Naive thymus-derived CD8-positive, alpha-beta T cell (primary cell): Measurements from ENCODE around the gene HHIPL1. TPM values are rescaled to one million over a fixed set of nuclear protein-coding genes. Genes with fewer than 3 reads are reported as not detected.

Experiments
- ATAC-seq, 2 donors: fragments of 150-1000 bp; cut with Tn5 transposase in 1 of 2; sonication (Bioruptor Pico), chemical (Tn5 transposase) in 1 of 2; 1 replicate in 1 of 2; 2 replicates in 1 of 2; pipeline ENCODE4 v1.10.0; 2021; ENCODE audit warnings: mild to moderate bottlenecking in 2 of 2, moderate library complexity in 2 of 2
- POLR2A ChIA-PET: fragments of 350-600 bp; sonication (Branson Sonifier 250); formaldehyde crosslinking; loops from one replicate; lab custom pipeline; 2021; ENCODE audit warnings: antibody characterized with exemption; lab: Charles Lee
- DNase-seq, 10 donors: peaks; one replicate each; pipeline versions ENCODE4 v3.0.0 to v3.0.0-alpha.2; 2020 to 2022
- H3K27ac Mint-ChIP-seq, 10 donors: one replicate each; pipeline ENCODE4 v1.8.0; 2020 to 2022; ENCODE audit warnings: mild to moderate bottlenecking in 10 of 10, mixed read lengths in 10 of 10, moderate library complexity in 4 of 10, inconsistent platforms in 1 of 10
- H3K27me3 Mint-ChIP-seq, 5 donors: one replicate each; pipeline ENCODE4 v1.8.0; 2021 to 2022; ENCODE audit warnings: mixed read lengths in 5 of 5
- H3K36me3 Mint-ChIP-seq, 3 donors: one replicate each; pipeline ENCODE4 v1.8.0; 2020 to 2022; ENCODE audit warnings: mixed read lengths in 3 of 3, mild to moderate bottlenecking in 2 of 3, inconsistent platforms in 1 of 3
- H3K4me1 Mint-ChIP-seq, 4 donors: one replicate each; pipeline ENCODE4 v1.8.0; 2021 to 2022; ENCODE audit warnings: mixed read lengths in 4 of 4
- H3K4me3 Mint-ChIP-seq, 10 donors: one replicate each; pipeline ENCODE4 v1.8.0; 2020 to 2022; ENCODE audit warnings: mild to moderate bottlenecking in 10 of 10, mixed read lengths in 10 of 10, moderate library complexity in 6 of 10, inconsistent platforms in 1 of 10
- H3K9me3 Mint-ChIP-seq, 9 donors: one replicate each; pipeline ENCODE4 v1.8.0; 2020 to 2022; ENCODE audit warnings: mixed read lengths in 9 of 9, mild to moderate bottlenecking in 3 of 9, inconsistent platforms in 1 of 9, moderate library complexity in 1 of 9
- polyA plus RNA-seq, 3 donors: library from polyadenylated mRNA; unstranded; fragments of 300-500 nt; fragmentation: Illumina TruSeq; gene quantifications; one replicate each; pipeline ENCODE4 v1.2.3, GENCODE V29; 2021
- total RNA-seq, 8 experiments: library from RNA in 2 of 8; stranded (reverse) in 2 of 8; gene quantifications; one replicate each; pipeline ENCODE4 v1.2.3 and lab custom pipeline; 2021 to 2026

Gene HHIPL1
- total and polyA plus RNA-seq, 5 experiments from 2014 or later: 0.34 to 0.36 TPM; not detected in 3

GRCh38 chr14:99668307-99669295 is 23.7 kb downstream of the HHIPL1 start:
- no peak overlapping the region for H3K4me3 Mint-ChIP-seq
- POLR2A ChIA-PET: no interaction called here
- H3K27ac Mint-ChIP-seq: peak overlapping the region in 2 of 10 donors; percentile 30 to 48
- no peaks in the 10 kb centered on the region for H3K9me3 Mint-ChIP-seq
- no peaks in the 10 kb centered on the region for H3K36me3 Mint-ChIP-seq
- peaks cover 4 to 43% (median 16%) of the 10 kb centered on the region in 5 donors for H3K27me3 Mint-ChIP-seq
- ATAC-seq (no peak), DNase-seq (no peak)
- peaks cover 0 to 7% (median 3%) of the 10 kb centered on the region in 4 donors for H3K4me1 Mint-ChIP-seq

DNA sequence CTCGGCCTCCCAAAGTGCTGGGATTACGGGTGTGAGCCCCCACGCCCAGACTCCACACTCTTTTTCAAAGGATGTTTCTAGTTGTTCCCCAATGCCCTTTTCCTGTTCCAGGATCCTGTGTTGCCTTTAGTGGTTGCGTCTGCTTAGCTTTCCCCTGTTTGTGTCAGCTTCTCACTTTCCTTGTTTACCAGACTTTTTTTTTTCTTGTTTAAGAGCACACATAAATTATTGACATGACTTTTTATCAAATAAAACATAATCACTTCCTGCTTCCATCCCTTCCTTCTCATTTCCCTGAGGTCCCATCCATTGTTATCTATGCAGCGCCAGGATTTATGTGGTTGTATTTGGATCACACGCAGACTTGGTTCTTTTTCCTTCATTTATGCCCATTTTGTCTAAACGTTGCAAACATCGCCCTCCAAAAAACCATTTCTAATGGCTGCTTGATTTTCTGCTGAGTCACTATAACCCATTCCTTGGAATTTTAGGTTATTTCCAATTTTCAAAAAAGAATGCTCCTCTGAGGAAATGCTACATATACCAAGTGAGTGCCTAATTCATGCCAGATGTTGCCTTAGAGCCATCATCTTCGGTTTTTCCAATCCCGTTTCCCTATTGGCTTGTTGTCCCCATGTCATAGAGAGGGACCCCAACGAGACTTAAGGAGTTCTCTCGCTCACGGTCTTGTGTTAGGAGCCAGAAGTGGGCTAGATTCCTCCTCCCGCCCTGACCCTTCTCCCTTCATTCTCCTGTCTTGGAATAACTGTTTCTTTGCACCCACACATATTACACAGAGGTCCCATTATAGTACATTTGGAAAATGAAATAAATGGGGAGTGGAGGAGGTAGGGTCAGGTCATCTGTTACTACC is 25.7 kb downstream of the HHIPL1 start:
- H3K27me3 Mint-ChIP-seq: peaks cover 6 to 40% (median 16%) of the 10 kb centered on the region in 5 donors
- H3K4me3 Mint-ChIP-seq: no peak overlapping the region
- POLR2A ChIA-PET: no interaction called here
- peaks cover 0 to 7% (median 3%) of the 10 kb centered on the region in 4 donors for H3K4me1 Mint-ChIP-seq
- no peaks in the 10 kb centered on the region for H3K36me3 Mint-ChIP-seq
- ATAC-seq: no peak
- no peaks in the 10 kb centered on the region for H3K9me3 Mint-ChIP-seq
- peak overlapping the region in 1 of 10 donors; percentile 34 for H3K27ac Mint-ChIP-seq
- peak in 1 of 10 donors; percentile 4 for DNase-seq

DNA sequence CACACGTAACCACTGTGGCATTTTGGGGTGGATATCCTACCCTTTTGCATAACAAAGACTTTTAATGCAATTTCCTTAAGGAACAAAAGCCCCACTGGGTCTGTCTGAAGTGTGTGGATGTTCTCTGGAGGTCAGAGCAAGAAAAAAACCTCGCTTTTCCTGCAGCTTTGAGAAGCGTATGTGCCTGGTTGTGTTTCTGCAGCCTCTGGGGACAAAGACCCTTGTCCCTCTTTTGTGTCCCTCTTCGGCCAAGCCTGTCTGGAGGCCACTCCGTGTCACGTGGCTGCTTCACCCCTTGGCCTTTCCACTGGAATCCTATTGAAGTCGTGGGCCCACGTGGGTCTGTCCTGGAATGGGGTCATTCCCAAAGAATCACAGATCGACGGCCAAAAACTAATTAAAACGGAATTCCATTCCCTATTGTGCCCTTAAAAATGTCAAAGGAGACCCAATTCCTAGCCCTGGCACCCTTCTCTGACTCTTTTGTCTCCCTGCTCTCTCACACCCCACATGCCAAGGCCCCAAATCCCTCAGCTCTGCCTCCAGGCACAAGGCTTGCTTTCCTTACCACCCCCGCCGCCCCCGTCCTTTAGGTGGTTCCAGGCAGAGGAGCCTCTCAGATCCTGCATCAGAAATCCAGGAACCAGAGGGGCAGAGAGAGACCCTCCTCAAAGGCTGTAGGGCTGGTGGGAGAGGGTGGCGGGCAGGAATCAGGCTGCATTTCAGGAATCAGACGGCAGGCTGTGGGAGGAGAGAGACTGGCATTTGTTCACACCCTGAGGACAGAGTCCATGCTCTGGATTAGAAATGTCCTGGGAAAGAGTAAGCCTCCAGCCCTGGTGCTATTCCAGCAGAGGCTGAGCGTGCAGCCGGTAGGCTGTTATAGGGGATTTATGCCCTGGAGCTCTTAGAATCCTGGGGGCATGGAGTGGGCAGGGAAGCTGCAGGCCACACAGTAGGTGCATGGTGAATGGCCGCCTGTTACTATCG is 26.6 kb downstream of the HHIPL1 start:
- H3K36me3 Mint-ChIP-seq: no peaks in the 10 kb centered on the region
- H3K4me3 Mint-ChIP-seq: no peak overlapping the region
- POLR2A ChIA-PET: no interaction called here
- H3K27me3 Mint-ChIP-seq: peaks cover 6 to 38% (median 16%) of the 10 kb centered on the region in 5 donors
- DNase-seq: peak in 1 of 10 donors; percentile 56
- no peak for ATAC-seq
- H3K4me1 Mint-ChIP-seq: peaks cover 0 to 10% (median 4%) of the 10 kb centered on the region in 4 donors
- peaks cover 0 to under 1% (median 0%) of the 10 kb centered on the region in 9 donors for H3K9me3 Mint-ChIP-seq
- no peak overlapping the region for H3K27ac Mint-ChIP-seq

DNA sequence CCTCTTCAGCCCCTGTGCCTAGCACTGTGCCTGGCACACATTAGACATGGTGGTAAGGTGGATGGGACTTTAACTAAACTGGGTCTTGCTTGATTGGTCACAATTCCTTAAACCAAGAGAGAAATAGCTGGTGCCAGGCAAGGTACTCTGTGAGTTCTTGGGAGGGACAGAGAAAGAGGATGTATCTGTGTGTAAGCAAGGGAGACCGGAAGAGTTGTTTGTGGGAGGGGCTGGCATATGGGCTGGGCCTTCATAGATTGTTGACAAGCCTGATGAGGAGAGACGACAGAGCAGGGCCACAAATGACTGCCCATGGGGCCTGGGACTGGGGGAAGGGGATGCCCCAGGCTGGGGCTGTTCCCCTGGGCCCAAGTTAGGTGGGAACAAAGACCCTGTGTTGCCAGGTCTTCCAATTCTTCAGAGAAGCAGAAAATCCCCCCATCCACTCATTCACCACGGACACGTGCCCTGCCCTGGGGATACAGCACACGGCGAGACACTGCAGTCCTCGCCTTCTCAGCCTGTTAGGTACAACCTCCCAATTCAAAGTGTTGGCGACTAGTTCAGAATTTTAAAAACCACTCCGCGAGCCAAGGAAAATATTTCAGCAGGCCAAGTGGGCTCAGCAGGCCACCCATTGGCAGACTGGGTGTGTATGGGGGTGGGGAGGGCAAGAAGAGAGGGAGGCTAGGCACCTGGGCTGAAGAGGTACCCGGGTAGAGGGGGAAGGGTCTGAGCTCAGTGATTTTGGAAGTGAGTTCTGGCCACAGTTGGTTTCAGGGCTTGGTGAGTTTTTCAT is 27.8 kb downstream of the HHIPL1 start:
- peaks cover 4 to 33% (median 16%) of the 10 kb centered on the region in 5 donors for H3K27me3 Mint-ChIP-seq
- H3K27ac Mint-ChIP-seq: peak overlapping the region in 2 of 10 donors; percentile 4 to 48
- DNase-seq (peak in 1 of 10 donors; percentile 18), ATAC-seq (no peak)
- no peak overlapping the region for H3K4me3 Mint-ChIP-seq
- POLR2A ChIA-PET: no interaction called here
- peaks cover 0 to 15% (median 7%) of the 10 kb centered on the region in 4 donors for H3K4me1 Mint-ChIP-seq
- peaks cover 0 to 7% (median 0%) of the 10 kb centered on the region in 9 donors for H3K9me3 Mint-ChIP-seq
- H3K36me3 Mint-ChIP-seq: no peaks in the 10 kb centered on the region

DNA sequence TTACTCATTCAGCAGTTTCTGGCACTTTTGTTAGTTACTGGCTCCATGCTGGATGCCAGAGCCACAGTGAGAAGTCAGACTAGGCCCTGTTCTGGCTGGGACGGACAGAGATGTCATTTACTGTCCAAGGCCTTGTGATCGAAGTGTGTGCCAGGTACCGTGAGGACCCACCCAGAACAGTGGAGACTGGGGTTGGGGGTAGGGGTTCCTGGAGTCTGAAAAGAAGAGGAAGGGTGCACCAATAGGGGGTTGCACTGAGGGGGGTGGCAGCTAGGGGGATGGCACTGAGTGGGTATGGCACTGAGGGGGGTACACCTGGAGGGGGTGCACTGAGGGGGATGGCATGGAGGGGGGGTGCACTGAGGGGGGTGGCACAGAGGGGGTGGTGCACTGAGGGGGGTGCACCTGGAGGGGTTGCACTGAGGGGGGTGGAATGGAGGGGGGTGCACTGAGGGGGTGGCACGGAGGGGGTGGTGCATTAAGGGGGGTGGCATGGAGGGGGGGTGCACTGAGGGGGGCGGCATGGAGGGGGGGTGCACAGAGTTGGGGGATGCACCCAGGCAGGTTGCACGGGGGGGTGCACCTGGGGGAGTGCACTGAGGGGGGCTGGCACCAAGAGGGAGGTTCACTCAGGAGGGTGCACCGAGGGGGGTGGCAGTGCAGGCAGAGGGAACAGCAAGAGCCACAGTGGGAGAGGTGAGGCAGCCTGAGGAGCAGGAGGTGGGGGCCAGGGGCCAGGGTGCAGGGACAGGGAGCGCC is 28.6 kb downstream of the HHIPL1 start:
- peaks cover 4 to 32% (median 16%) of the 10 kb centered on the region in 5 donors for H3K27me3 Mint-ChIP-seq
- H3K4me3 Mint-ChIP-seq: no peak overlapping the region
- POLR2A ChIA-PET: no interaction called here
- DNase-seq (peak in 1 of 10 donors; percentile 26), ATAC-seq (no peak)
- no peaks in the 10 kb centered on the region for H3K36me3 Mint-ChIP-seq
- peak overlapping the region in 1 of 10 donors; percentile 48 for H3K27ac Mint-ChIP-seq
- H3K9me3 Mint-ChIP-seq: peaks cover 0 to 15% (median 4%) of the 10 kb centered on the region in 9 donors
- peaks cover 0 to 16% (median 8%) of the 10 kb centered on the region in 4 donors for H3K4me1 Mint-ChIP-seq

DNA sequence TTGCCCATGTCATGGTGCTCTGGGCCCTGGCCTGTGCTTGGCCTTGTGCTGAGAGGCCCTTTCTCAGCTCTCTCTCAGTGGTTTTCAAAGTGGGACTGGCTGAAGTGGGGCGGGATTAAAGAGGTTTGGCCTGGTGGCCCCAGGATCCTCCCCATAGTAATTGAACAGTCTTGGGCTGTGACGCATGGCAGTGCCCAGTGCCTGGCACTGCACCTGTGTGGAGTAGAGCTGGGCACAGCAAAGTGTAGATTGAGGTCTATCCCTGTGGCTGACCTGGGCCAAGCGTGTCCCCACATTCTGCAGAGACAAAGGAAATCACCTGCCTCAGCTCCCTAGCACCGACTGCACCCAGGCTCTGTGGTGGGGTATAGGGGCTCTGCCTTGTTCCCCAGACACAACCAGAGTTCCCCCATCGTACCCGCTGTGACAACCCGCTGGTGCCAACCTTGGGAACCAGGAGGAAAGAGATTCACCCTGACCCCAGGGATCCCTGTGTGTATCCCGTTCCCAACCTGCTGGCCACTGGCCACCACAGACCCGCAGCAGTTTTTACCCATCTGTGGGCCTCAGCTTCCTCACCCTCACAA is 29.2 kb downstream of the HHIPL1 start:
- no peaks in the 10 kb centered on the region for H3K36me3 Mint-ChIP-seq
- H3K4me1 Mint-ChIP-seq: peaks cover 0 to 16% (median 8%) of the 10 kb centered on the region in 4 donors
- ATAC-seq (no peak), DNase-seq (peak in 1 of 10 donors; percentile 53)
- H3K4me3 Mint-ChIP-seq: no peak overlapping the region
- H3K27me3 Mint-ChIP-seq: peaks cover 4 to 32% (median 14%) of the 10 kb centered on the region in 5 donors
- POLR2A ChIA-PET: no interaction called here
- H3K9me3 Mint-ChIP-seq: peaks cover 0 to 21% (median 7%) of the 10 kb centered on the region in 9 donors
- no peak overlapping the region for H3K27ac Mint-ChIP-seq

DNA sequence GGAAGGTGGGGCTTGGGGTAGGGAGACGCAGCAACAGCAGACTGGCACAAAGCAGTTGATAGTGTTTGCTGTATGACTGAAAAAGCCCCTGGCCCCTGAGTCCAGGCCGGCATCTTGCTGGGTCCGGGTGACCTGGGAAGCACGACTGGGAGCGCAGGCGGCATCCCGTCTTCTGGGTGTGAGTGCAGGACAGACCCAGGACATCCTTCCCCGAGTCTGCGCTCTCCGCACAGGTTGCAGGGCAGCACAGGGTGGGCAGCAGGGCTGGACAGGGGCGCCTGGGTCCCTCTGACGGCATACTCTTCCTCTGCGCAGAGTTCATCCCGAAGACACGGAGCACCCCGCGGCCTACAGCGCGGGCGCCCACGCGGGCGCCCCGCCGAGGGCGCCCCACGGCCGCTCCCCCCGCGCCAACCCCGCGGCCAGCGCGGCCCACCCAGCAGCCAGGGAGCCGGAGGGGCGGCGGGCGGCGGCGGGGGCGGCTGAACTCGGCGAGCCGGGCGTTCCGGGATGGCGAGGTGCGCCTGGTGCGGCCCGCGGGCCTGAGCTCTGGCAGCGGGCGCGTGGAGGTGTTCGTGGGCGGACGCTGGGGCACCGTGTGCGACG is 29.9 kb downstream of the HHIPL1 start:
- H3K36me3 Mint-ChIP-seq: no peaks in the 10 kb centered on the region
- POLR2A ChIA-PET: no interaction called here
- DNase-seq (peak in 1 of 10 donors; percentile 42), ATAC-seq (no peak)
- H3K27me3 Mint-ChIP-seq: peaks cover 4 to 32% (median 14%) of the 10 kb centered on the region in 5 donors
- peaks cover 0 to 23% (median 7%) of the 10 kb centered on the region in 9 donors for H3K9me3 Mint-ChIP-seq
- peaks cover 0 to 16% (median 8%) of the 10 kb centered on the region in 4 donors for H3K4me1 Mint-ChIP-seq
- no peak overlapping the region for H3K27ac Mint-ChIP-seq
- no peak overlapping the region for H3K4me3 Mint-ChIP-seq

GRCh38 chr14:99675382-99675835 is 30.5 kb downstream of the HHIPL1 start:
- Mint-ChIP-seq H3K36me3 (no peaks in the 10 kb centered on the region), H3K4me1 (peaks cover 0 to 16% (median 8%) of the 10 kb centered on the region in 4 donors), H3K27me3 (peaks cover 4 to 32% (median 13%) of the 10 kb centered on the region in 5 donors), H3K9me3 (peaks cover 0 to 23% (median 7%) of the 10 kb centered on the region in 9 donors), H3K4me3 (no peak overlapping the region), H3K27ac (no peak overlapping the region)
- ATAC-seq (no peak), DNase-seq (peak in 1 of 10 donors; percentile 15)
- POLR2A ChIA-PET: no interaction called here

- Mint-ChIP-seq H3K27me3 (peaks cover 4 to 29% (median 13%) of the 10 kb centered on the region in 5 donors), H3K27ac (no peak overlapping the region), H3K4me1 (peaks cover 0 to 16% (median 8%) of the 10 kb centered on the region in 4 donors), H3K4me3 (no peak overlapping the region), H3K9me3 (peaks cover 0 to 23% (median 7%) of the 10 kb centered on the region in 9 donors), H3K36me3 (no peaks in the 10 kb centered on the region)
- ATAC-seq: no peak
- POLR2A ChIA-PET: no interaction called here
- DNase-seq: peak in 1 of 10 donors; percentile 31
Measured at GRCh38 chr14:99675951-99676350, 31.0 kb downstream of the HHIPL1 start.
